Measurements from ENCODE around the gene ASTN2.

- TF ChIP-seq CTCF (IDR thresholded peaks at IDR 0.05) (no peak), POLR2A (IDR thresholded peaks at IDR 0.05) (no peak)
Measured at GRCh38 chr9:117046666-117047327, 368.1 kb downstream of the ASTN2 start.

Data from thyroid gland (tissue), 4 donors.